ENCODE results near the gene NDEL1.

DNA sequence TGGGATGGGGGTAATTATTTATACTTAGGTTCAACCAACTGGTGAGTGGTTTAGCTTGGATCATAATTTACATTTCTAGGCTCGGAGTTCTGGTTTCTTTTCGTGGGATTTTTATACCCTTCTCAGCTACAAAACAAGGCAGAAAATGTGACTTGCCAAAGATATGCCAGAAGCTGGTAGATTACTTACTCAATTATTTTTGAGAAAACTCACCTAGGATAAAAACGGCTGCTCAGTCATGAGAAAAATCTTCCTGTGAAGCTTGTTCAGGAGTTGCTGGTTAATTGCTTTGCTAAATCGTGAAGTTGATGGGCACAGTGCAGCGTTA, 1.1 kb downstream of the NDEL1 start:
- TF ChIP-seq, protein P1, sequence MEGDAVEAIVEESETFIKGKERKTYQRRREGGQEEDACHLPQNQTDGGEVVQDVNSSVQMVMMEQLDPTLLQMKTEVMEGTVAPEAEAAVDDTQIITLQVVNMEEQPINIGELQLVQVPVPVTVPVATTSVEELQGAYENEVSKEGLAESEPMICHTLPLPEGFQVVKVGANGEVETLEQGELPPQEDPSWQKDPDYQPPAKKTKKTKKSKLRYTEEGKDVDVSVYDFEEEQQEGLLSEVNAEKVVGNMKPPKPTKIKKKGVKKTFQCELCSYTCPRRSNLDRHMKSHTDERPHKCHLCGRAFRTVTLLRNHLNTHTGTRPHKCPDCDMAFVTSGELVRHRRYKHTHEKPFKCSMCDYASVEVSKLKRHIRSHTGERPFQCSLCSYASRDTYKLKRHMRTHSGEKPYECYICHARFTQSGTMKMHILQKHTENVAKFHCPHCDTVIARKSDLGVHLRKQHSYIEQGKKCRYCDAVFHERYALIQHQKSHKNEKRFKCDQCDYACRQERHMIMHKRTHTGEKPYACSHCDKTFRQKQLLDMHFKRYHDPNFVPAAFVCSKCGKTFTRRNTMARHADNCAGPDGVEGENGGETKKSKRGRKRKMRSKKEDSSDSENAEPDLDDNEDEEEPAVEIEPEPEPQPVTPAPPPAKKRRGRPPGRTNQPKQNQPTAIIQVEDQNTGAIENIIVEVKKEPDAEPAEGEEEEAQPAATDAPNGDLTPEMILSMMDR (conservative IDR thresholded peaks at IDR 0.05; ENCODE audit: low read depth, low read length): no peak
- TF ChIP-seq EZH2 (IDR thresholded peaks at IDR 0.05; ENCODE audit: borderline replicate concordance, low read depth, low read length, poor library complexity, severe bottlenecking): no peak

All from A673 (cell line).